Panc1 (cell line): ENCODE measurements around the gene NCOA3.

Experiments
- POLR2AphosphoS5 ChIP-seq: IDR thresholded peaks from 2 replicates; pipeline ENCODE4 v1.6.1; 2012; ENCODE audit warnings: mild to moderate bottlenecking, low read depth, low read length, moderate library complexity
- SIN3A ChIP-seq: IDR thresholded peaks from 2 replicates; pipeline ENCODE4 v1.6.1; 2012; ENCODE audit warnings: low read depth, mild to moderate bottlenecking, low read length, moderate library complexity, borderline replicate concordance; ENCODE audit not compliant: insufficient read depth
- TCF7L2 ChIP-seq: IDR thresholded peaks from 2 replicates; pipeline ENCODE4 v1.6.1; 2011; ENCODE audit warnings: mild to moderate bottlenecking, low read depth, low read length, inconsistent platforms

DNA sequence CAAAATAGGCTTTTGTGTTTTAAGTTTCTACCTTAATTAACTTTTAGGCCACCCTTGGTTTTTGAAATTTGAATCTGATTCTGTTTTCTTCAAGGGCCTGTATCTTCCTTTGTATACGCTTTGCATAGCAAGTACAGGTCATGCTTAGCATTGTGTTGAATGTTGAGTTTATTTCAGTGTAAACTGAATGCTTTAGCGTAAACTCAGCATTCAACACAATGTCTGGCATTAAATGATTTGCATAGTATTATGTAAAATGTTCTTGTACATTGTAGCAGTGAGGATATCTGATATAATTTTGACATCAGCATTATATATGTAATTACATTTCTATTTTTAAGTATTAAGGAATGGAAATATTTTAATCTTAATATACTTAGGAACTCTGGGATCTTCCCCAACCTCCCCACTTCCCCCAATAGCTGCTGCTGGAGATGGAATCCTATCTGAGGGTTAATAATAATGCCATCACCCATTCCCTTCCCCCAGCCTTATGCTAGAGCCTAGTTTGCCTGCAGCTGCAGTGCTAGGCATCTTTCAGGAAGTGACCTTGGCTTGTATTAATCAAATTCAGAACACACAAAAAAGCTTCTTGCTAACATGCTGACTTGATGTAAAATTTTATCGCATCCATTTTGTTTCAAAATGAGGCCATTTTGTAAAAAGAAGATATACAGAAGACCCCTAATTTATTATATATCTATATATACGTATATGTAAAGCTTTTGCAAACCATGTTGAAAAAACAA is 73.1 kb downstream of the NCOA3 start:
- TF ChIP-seq SIN3A (no peak), POLR2AphosphoS5 (no peak), TCF7L2 (no peak)
